ENCODE measurements around the gene HLA-DRB5.

- TF ChIP-seq TEAD4 (IDR thresholded peaks at IDR 0.05; ENCODE audit: low read depth, low read length) (no peak), CTCF (IDR thresholded peaks at IDR 0.05; ENCODE audit: control extremely low read depth in 1 of 3, insufficient read depth in 1 of 3, low read depth in 1 of 3, low read length in 3 of 3) (no peak), PHF8 (conservative IDR thresholded peaks at IDR 0.05; ENCODE audit: low read depth, low read length) (no peak), POLR2AphosphoS5 (IDR thresholded peaks at IDR 0.05; ENCODE audit: low read depth, low read length) (no peak), MAFK (IDR thresholded peaks at IDR 0.05; ENCODE audit: low read depth, low read length) (no peak), YY1 (IDR thresholded peaks at IDR 0.05; ENCODE audit: low read depth, low read length) (no peak), BACH1 (IDR thresholded peaks at IDR 0.05; ENCODE audit: low read length) (no peak), FOSL1 (IDR thresholded peaks at IDR 0.05; ENCODE audit: insufficient read depth, low read depth, low read length) (no peak), POLR2A (IDR thresholded peaks at IDR 0.05; ENCODE audit: control extremely low read depth in 1 of 2, low read depth in 2 of 2, low read length in 2 of 2) (no peak), EP300 (IDR thresholded peaks at IDR 0.05; ENCODE audit: borderline replicate concordance in 1 of 2, low read depth in 2 of 2, low read length in 2 of 2) (no peak), RFX5 (IDR thresholded peaks at IDR 0.05; ENCODE audit: borderline replicate concordance, low read depth, low read length) (no peak), KDM5A (IDR thresholded peaks at IDR 0.05; ENCODE audit: low read length) (no peak)
Observed at GRCh38 chr6:32491700-32492099, 38.4 kb downstream of the HLA-DRB5 start.
